ENCODE results near the gene PLA2G6. TPM values are rescaled to one million over a fixed set of nuclear protein-coding genes. Genes with fewer than 3 reads are reported as not detected.

The PLA2G6 gene
- total and polyA plus RNA-seq, 2 of the 8 experiments (the other 6 are each of a cell fraction or from before 2014, with no cell fraction given) = 13.2 to 21.0 TPM

- no peak overlapping the region for H3K4me2 ChIP-seq (ENCODE audit: insufficient read depth in 1 of 2, low read depth in 2 of 2, low read length in 2 of 2)
- H3K27me3 ChIP-seq (replicated peaks in 1 of 4; ENCODE audit: control insufficient read depth in 3 of 4, extremely low read depth in 1 of 4, insufficient read depth in 3 of 4, low read length in 3 of 4) = no peaks in the 10 kb centered on the region
- H3K23me2 ChIP-seq (ENCODE audit: low read depth, low read length) = no peaks in the 10 kb centered on the region
- H4K8ac ChIP-seq (ENCODE audit: extremely low read depth, insufficient read depth, low read length) = no peak overlapping the region
- H3K79me2 ChIP-seq (ENCODE audit: control insufficient read depth in 1 of 2, insufficient read depth in 2 of 2, low read length in 2 of 2) = no peaks in the 10 kb centered on the region
- no peaks in the 10 kb centered on the region; the same call in 1 of the 2 replicates for H3K79me1 ChIP-seq (ENCODE audit: low read depth, low read length)
- H2AK5ac ChIP-seq (ENCODE audit: low read depth, low read length) = no peak overlapping the region
- no peak overlapping the region for H2BK20ac ChIP-seq (ENCODE audit: low read length)
- no peak overlapping the region for H3K9ac ChIP-seq (replicated peaks in 1 of 4; ENCODE audit: extremely low read depth in 1 of 4, low read depth in 3 of 4, low read length in 3 of 4)
- peaks cover 0 to 3% of the 10 kb centered on the region in 2 experiments for H4K20me1 ChIP-seq (replicated peaks in 1 of 2; ENCODE audit: control insufficient read depth in 1 of 2, insufficient read depth in 2 of 2, low read length in 2 of 2)
- H4K5ac ChIP-seq (ENCODE audit: insufficient read length, low read depth, low read length) = no peak overlapping the region
- no peaks in the 10 kb centered on the region for H3K36me3 ChIP-seq (ENCODE audit: control insufficient read depth in 2 of 4, insufficient read depth in 4 of 4, low read length in 3 of 4)
- POLR2A ChIA-PET (ENCODE audit: partially characterized antibody) = interaction anchor here (0.6 to 1.2 kb wide), 4 partner anchors 10 to 141 kb away, joined by 3 to 4 read pairs (median 3); no protein-coding TSS in a partner anchor
- no peaks in the 10 kb centered on the region for H3K9me3 ChIP-seq (ENCODE audit: insufficient read depth in 2 of 2, low read depth in 1 of 2, low read length in 1 of 2)
- no peak overlapping the region for H3K4ac ChIP-seq (replicated peaks; ENCODE audit: insufficient read length, low read depth, low read length)
- CTCF ChIA-PET (ENCODE audit: partially characterized antibody) = interaction anchor here (0.6 to 8.4 kb wide), 9 partner anchors 9 to 71 kb away, joined by 3 to 93 read pairs (median 6); partner anchors contain the start of gene BAIAP2L2
- H3K14ac ChIP-seq (ENCODE audit: insufficient read length) = no peak overlapping the region
- peaks cover 0 to 3% (median 0%) of the 10 kb centered on the region in 4 experiments; a peak in 4 of 7 replicates for H3K4me1 ChIP-seq (replicated peaks in 1 of 4; ENCODE audit: control insufficient read depth in 3 of 4, insufficient read depth in 4 of 4, low read length in 3 of 4)
- H2BK12ac ChIP-seq (ENCODE audit: low read depth, low read length) = no peak overlapping the region
- H4K91ac ChIP-seq (replicated peaks; ENCODE audit: insufficient read length, low read length) = no peak overlapping the region
- TF ChIP-seq POLR2A (IDR thresholded peaks at IDR 0.05; ENCODE audit: control extremely low read depth in 1 of 2, low read depth in 2 of 2, low read length in 2 of 2) (no peak), CTCF (IDR thresholded peaks at IDR 0.05; ENCODE audit: control extremely low read depth in 1 of 3, insufficient read depth in 1 of 3, low read depth in 1 of 3, low read length in 3 of 3) (no peak), KDM1A (IDR thresholded peaks at IDR 0.05; ENCODE audit: borderline replicate concordance, low read length) (no peak), KDM5A (IDR thresholded peaks at IDR 0.05; ENCODE audit: low read length) (no peak), ATF2 (IDR thresholded peaks at IDR 0.05; ENCODE audit: low read length) (no peak), E2F6 (IDR thresholded peaks at IDR 0.05) (no peak), ZNF274 (IDR thresholded peaks at IDR 0.05; ENCODE audit: borderline replicate concordance, extremely low read depth, low read length) (no peak)
- H3K23ac ChIP-seq (ENCODE audit: insufficient read length) = no peak overlapping the region
- H2AFZ ChIP-seq (ENCODE audit: low read length) = no peak overlapping the region
- peak overlapping the region; percentile 5; the same call in 1 of the 2 replicates for H2BK5ac ChIP-seq (ENCODE audit: low read depth, low read length)
- H2BK15ac ChIP-seq (ENCODE audit: low read length) = no peak overlapping the region
- no peak for DNase-seq (ENCODE audit: low read depth in 1 of 2, low spot score in 2 of 2)
- H3K18ac ChIP-seq (ENCODE audit: extremely low read depth, low read length) = no peak overlapping the region
- H2BK120ac ChIP-seq (replicated peaks; ENCODE audit: low read depth, low read length) = no peak overlapping the region
- FAIRE-seq = no peak
- no peak overlapping the region for H3K56ac ChIP-seq (replicated peaks; ENCODE audit: insufficient read length, low read depth, low read length)
- WGBS, 2 experiments (ENCODE audit: extremely low coverage in 1 of 2, insufficient coverage in 1 of 2, insufficient read length in 1 of 2, insufficient replicate concordance in 2 of 2, low coverage in 1 of 2, low lambda C conversion rate in 2 of 2, missing lambda C conversion rate in 1 of 2) = 83% methylated on average over 6 of the region's 6 CpGs; no CpG with 5 or more reads in 1 of the 2 experiments
- H3K4me3 ChIP-seq (ENCODE audit: extremely low read depth in 1 of 4, insufficient read depth in 2 of 4, low read depth in 3 of 4, low read length in 4 of 4) = no peak overlapping the region
- no peak overlapping the region for H3K27ac ChIP-seq (ENCODE audit: low read depth, low read length)
These were observed 59.0 kb downstream of the PLA2G6 start for GRCh38 chr22:38122616-38123015.
